Astrocyte (in vitro differentiated cells and primary cell): Measurements from ENCODE around the gene TYSND1. TPM values are rescaled to one million over a fixed set of nuclear protein-coding genes. Genes with fewer than 3 reads are reported as not detected.

Experiments used
- DNase-seq: peaks from one replicate; pipeline ENCODE4 v3.0.0-alpha.2; 2010; ENCODE audit warnings: low read depth
- FAIRE-seq: peaks from 2 replicates; lab custom pipeline; 2011; peaks lifted over from hg19 to GRCh38; lab: Jason Lieb, UNC
- H2AFZ ChIP-seq: 2 replicates; pipeline ENCODE4 v1.6.0; 2012; ENCODE audit warnings: low read depth, low read length, inconsistent platforms
- H3K27ac ChIP-seq: 2 replicates; pipeline ENCODE4 v1.5.1; 2011; ENCODE audit warnings: low read depth, low read length, inconsistent platforms
- H3K27me3 ChIP-seq: 2 replicates; pipeline ENCODE4 v1.6.0; 2011; ENCODE audit warnings: low read length, inconsistent platforms; ENCODE audit not compliant: insufficient read depth
- H3K36me3 ChIP-seq: 2 replicates; pipeline ENCODE4 v1.5.1; 2011; ENCODE audit warnings: low read length, inconsistent platforms; ENCODE audit not compliant: insufficient read depth
- H3K4me1 ChIP-seq: 2 replicates; pipeline ENCODE4 v1.5.1; 2011; ENCODE audit warnings: low read length, inconsistent platforms; ENCODE audit not compliant: insufficient read depth
- H3K4me2 ChIP-seq: 2 replicates; pipeline ENCODE4 v1.6.0; 2012; ENCODE audit warnings: low read length, inconsistent platforms
- H3K4me3 ChIP-seq: 2 replicates; pipeline ENCODE4 v1.5.1; 2011; ENCODE audit warnings: low read depth, mild to moderate bottlenecking, low read length, inconsistent platforms; ENCODE audit not compliant: insufficient read depth
- H3K79me2 ChIP-seq: 2 replicates; pipeline ENCODE4 v1.6.0; 2012; ENCODE audit warnings: mild to moderate bottlenecking, low read length, inconsistent platforms; ENCODE audit not compliant: insufficient read depth
- H3K9ac ChIP-seq: 2 replicates; pipeline ENCODE4 v1.6.0; 2012; ENCODE audit warnings: mild to moderate bottlenecking, low read length, inconsistent platforms
- H3K9me3 ChIP-seq: 2 replicates; pipeline ENCODE4 v1.5.1; 2012; ENCODE audit warnings: low read depth, mild to moderate bottlenecking, low read length, inconsistent platforms; ENCODE audit not compliant: insufficient read depth
- H4K20me1 ChIP-seq: 2 replicates; pipeline ENCODE4 v1.6.0; 2012; ENCODE audit warnings: low read length, inconsistent platforms; ENCODE audit not compliant: insufficient read depth
- H3K27ac Mint-ChIP-seq: one replicate; pipeline ENCODE4 v1.8.0; 2021; ENCODE audit warnings: mild to moderate bottlenecking, mixed read lengths; ENCODE audit not compliant: unreplicated experiment
- H3K27me3 Mint-ChIP-seq: one replicate; pipeline ENCODE4 v1.8.0; 2021; ENCODE audit warnings: low read depth, mixed read lengths; ENCODE audit not compliant: unreplicated experiment
- H3K36me3 Mint-ChIP-seq: one replicate; pipeline ENCODE4 v1.8.0; 2021; ENCODE audit warnings: low read depth, mixed read lengths; ENCODE audit not compliant: unreplicated experiment
- H3K4me1 Mint-ChIP-seq: one replicate; pipeline ENCODE4 v1.8.0; 2021; ENCODE audit warnings: low read depth, mixed read lengths; ENCODE audit not compliant: unreplicated experiment
- H3K4me3 Mint-ChIP-seq: one replicate; pipeline ENCODE4 v1.8.0; 2021; ENCODE audit warnings: mild to moderate bottlenecking, moderate library complexity, mixed read lengths; ENCODE audit not compliant: unreplicated experiment
- H3K9me3 Mint-ChIP-seq: one replicate; pipeline ENCODE4 v1.8.0; 2021; ENCODE audit warnings: mild to moderate bottlenecking, mixed read lengths; ENCODE audit not compliant: unreplicated experiment
- EZH2 ChIP-seq: IDR thresholded peaks from 2 replicates; pipeline ENCODE4 v1.6.1; 2012; ENCODE audit warnings: mild to moderate bottlenecking, low read length, inconsistent platforms; ENCODE audit not compliant: insufficient read depth
- total RNA-seq: library from RNA; stranded (reverse); gene quantifications from 2 replicates; pipeline ENCODE4 v1.2.1, GENCODE V29; 2021
- TF ChIP-seq, protein P1 (sequence below): IDR thresholded peaks from 2 replicates; pipeline ENCODE4 v1.5.1; 2011; ENCODE audit warnings: low read depth, mild to moderate bottlenecking, inconsistent platforms, low read length, moderate library complexity; ENCODE audit not compliant: insufficient read depth

The TYSND1 gene
- total RNA-seq, 1 donor from 2014 or later, result 8.9 TPM

DNA sequence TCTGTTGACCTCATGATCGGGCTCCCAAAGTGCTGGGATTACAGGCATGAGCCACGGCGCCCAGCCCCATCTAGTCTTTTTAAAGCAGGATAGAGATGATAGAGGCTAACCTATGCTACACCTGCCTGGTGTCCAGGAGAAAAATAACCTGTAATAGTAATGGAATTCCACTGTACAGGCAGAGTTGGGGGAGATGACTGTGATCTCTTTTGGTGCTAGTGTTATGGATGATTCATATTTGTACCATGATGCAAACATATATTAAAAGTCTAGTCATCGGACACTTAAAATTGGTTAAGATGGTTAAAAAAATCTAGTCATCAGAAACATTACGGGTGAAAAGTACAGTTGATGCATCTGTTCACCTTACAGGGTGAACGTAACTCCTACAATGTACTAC lies 29.9 kb upstream of the TYSND1 start:
- FAIRE-seq, result no peak
- no peaks in the 10 kb centered on the region for H3K4me1 Mint-ChIP-seq
- peaks cover 6% of the 10 kb centered on the region for H3K9me3 Mint-ChIP-seq
- no peaks in the 10 kb centered on the region for H3K36me3 Mint-ChIP-seq
- no peak for TF ChIP-seq EZH2
- TF ChIP-seq, protein P1, sequence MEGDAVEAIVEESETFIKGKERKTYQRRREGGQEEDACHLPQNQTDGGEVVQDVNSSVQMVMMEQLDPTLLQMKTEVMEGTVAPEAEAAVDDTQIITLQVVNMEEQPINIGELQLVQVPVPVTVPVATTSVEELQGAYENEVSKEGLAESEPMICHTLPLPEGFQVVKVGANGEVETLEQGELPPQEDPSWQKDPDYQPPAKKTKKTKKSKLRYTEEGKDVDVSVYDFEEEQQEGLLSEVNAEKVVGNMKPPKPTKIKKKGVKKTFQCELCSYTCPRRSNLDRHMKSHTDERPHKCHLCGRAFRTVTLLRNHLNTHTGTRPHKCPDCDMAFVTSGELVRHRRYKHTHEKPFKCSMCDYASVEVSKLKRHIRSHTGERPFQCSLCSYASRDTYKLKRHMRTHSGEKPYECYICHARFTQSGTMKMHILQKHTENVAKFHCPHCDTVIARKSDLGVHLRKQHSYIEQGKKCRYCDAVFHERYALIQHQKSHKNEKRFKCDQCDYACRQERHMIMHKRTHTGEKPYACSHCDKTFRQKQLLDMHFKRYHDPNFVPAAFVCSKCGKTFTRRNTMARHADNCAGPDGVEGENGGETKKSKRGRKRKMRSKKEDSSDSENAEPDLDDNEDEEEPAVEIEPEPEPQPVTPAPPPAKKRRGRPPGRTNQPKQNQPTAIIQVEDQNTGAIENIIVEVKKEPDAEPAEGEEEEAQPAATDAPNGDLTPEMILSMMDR, result no peak
- no peaks in the 10 kb centered on the region for H3K4me1 ChIP-seq
- H3K4me3 ChIP-seq, result no peak overlapping the region
- DNase-seq, result no peak
- H3K79me2 ChIP-seq, result no peaks in the 10 kb centered on the region
- no peak overlapping the region for H3K4me3 Mint-ChIP-seq
- H3K27ac ChIP-seq, result no peak overlapping the region
- no peak overlapping the region for H3K4me2 ChIP-seq
- no peaks in the 10 kb centered on the region for H3K36me3 ChIP-seq
- no peaks in the 10 kb centered on the region for H3K27me3 ChIP-seq
- H3K9me3 ChIP-seq, result peaks cover 4% of the 10 kb centered on the region
- peaks cover 8% of the 10 kb centered on the region for H3K27me3 Mint-ChIP-seq
- H3K27ac Mint-ChIP-seq, result no peak overlapping the region
- H4K20me1 ChIP-seq, result no peaks in the 10 kb centered on the region
- no peak overlapping the region for H2AFZ ChIP-seq
- no peak overlapping the region for H3K9ac ChIP-seq

DNA sequence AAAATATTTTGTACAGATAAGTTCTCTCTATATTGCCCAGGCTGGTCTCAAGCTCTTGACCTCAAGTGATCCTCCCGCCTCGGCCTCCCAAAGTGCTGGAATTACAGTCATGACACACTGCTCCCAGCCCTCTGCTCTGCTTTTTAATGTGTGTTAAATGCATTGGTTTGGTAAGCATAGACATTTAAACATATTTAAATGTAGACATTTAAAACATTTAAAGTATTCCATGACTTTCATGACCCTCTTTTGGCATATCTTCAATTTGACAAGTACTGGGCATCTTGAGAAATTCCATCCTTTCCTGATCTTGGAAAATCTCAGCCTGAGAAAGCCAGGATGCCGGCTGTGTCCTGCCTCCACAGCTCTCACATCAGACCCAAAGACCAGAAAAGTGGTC lies 29.0 kb upstream of the TYSND1 start:
- Mint-ChIP-seq H3K9me3 (peaks cover 3% of the 10 kb centered on the region), H3K27ac (no peak overlapping the region), H3K27me3 (peaks cover 3% of the 10 kb centered on the region), H3K4me1 (no peaks in the 10 kb centered on the region), H3K4me3 (no peak overlapping the region), H3K36me3 (no peaks in the 10 kb centered on the region)
- TF ChIP-seq, protein P1, result no peak
- TF ChIP-seq EZH2, result no peak
- Histone ChIP-seq H3K27ac (no peak overlapping the region), H3K9ac (no peak overlapping the region), H2AFZ (no peak overlapping the region), H3K4me3 (no peak overlapping the region), H3K36me3 (no peaks in the 10 kb centered on the region), H4K20me1 (no peaks in the 10 kb centered on the region), H3K27me3 (no peaks in the 10 kb centered on the region), H3K9me3 (peaks cover 4% of the 10 kb centered on the region), H3K4me1 (no peaks in the 10 kb centered on the region), H3K4me2 (no peak overlapping the region), H3K79me2 (no peaks in the 10 kb centered on the region)
- DNase-seq (no peak), FAIRE-seq (no peak)

DNA sequence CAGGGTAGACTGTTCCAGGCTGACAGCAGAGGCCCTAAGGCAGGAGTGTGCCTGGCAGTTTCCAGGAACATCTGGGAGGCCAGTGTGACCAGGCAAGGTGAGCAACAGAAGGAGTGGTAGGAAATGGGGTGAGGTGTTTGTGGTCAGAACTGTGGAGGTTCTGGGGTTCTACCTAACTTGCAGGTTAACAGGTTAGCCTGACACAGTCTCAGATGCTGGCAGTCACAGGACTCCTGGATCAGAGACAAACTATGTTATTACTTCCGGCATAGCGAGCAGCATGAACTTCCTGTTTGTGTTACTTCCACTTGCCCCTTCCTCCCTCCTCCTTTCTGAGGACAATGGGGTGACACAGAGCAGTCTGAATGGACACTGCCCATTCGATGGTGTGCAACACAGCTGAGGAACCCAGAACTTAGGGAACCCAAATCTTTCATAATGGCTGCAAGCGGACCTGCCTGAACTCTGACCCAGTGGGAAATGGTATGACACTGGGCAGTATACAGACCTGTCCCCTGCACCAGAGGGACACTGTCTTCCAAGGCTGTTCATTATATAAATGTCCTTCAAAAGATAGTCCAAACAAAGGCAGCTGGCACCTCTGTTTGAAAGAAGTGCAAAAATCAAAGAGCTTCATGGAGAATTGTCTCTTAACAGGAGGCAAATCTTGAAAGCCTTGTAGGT lies 27.7 kb upstream of the TYSND1 start:
- Mint-ChIP-seq H3K4me3 (no peak overlapping the region), H3K4me1 (no peaks in the 10 kb centered on the region), H3K27ac (no peak overlapping the region), H3K9me3 (no peaks in the 10 kb centered on the region), H3K27me3 (no peaks in the 10 kb centered on the region), H3K36me3 (no peaks in the 10 kb centered on the region)
- Histone ChIP-seq H3K79me2 (peaks cover 12% of the 10 kb centered on the region), H3K27me3 (no peaks in the 10 kb centered on the region), H3K36me3 (no peaks in the 10 kb centered on the region), H3K4me1 (no peaks in the 10 kb centered on the region), H3K4me3 (no peak overlapping the region), H3K9me3 (no peaks in the 10 kb centered on the region), H3K9ac (no peak overlapping the region), H2AFZ (peak overlapping the region; percentile 82), H3K4me2 (peak overlapping the region; percentile 23), H4K20me1 (peaks cover 8% of the 10 kb centered on the region), H3K27ac (no peak overlapping the region)
- FAIRE-seq (no peak), DNase-seq (no peak)
- TF ChIP-seq EZH2, result no peak
